Stimulated activated naive B cell treated with anti-CD40 and anti-IgM and Interleukin-4, amounts not matched to agents 10 μg/mL and 1 μg/mL and 100 μg/mL, for 72 hours (primary cell): ENCODE results near the gene KIF1A.

Experiments
- ATAC-seq, 2 donors: fragments of 150-1000 bp; cut with Tn5 transposase; replicated peaks; 2 replicates each; pipeline ENCODE4 v1.10.0; 2021; ENCODE audit warnings: moderate library complexity in 1 of 2
- DNase-seq: peaks from one replicate; pipeline ENCODE4 v3.0.0; 2021
- H3K27ac Mint-ChIP-seq: one replicate; pipeline ENCODE4 v1.8.0; 2022; ENCODE audit warnings: mild to moderate bottlenecking, mixed read lengths
- H3K27me3 Mint-ChIP-seq, 2 donors: one replicate each; pipeline ENCODE4 v1.8.0; 2022; ENCODE audit warnings: mixed read lengths in 2 of 2
- H3K36me3 Mint-ChIP-seq, 2 donors: one replicate each; pipeline ENCODE4 v1.8.0; 2022; ENCODE audit warnings: mixed read lengths in 2 of 2, mild to moderate bottlenecking in 1 of 2
- H3K4me1 Mint-ChIP-seq, 2 donors: one replicate each; pipeline ENCODE4 v1.8.0; 2022; ENCODE audit warnings: mixed read lengths in 2 of 2, mild to moderate bottlenecking in 1 of 2
- H3K4me3 Mint-ChIP-seq, 2 donors: one replicate each; pipeline ENCODE4 v1.8.0; 2022; ENCODE audit warnings: mild to moderate bottlenecking in 2 of 2, mixed read lengths in 2 of 2, moderate library complexity in 1 of 2
- H3K9me3 Mint-ChIP-seq, 2 donors: one replicate each; pipeline ENCODE4 v1.8.0; 2022; ENCODE audit warnings: mixed read lengths in 2 of 2, mild to moderate bottlenecking in 1 of 2

The KIF1A gene, protein sequence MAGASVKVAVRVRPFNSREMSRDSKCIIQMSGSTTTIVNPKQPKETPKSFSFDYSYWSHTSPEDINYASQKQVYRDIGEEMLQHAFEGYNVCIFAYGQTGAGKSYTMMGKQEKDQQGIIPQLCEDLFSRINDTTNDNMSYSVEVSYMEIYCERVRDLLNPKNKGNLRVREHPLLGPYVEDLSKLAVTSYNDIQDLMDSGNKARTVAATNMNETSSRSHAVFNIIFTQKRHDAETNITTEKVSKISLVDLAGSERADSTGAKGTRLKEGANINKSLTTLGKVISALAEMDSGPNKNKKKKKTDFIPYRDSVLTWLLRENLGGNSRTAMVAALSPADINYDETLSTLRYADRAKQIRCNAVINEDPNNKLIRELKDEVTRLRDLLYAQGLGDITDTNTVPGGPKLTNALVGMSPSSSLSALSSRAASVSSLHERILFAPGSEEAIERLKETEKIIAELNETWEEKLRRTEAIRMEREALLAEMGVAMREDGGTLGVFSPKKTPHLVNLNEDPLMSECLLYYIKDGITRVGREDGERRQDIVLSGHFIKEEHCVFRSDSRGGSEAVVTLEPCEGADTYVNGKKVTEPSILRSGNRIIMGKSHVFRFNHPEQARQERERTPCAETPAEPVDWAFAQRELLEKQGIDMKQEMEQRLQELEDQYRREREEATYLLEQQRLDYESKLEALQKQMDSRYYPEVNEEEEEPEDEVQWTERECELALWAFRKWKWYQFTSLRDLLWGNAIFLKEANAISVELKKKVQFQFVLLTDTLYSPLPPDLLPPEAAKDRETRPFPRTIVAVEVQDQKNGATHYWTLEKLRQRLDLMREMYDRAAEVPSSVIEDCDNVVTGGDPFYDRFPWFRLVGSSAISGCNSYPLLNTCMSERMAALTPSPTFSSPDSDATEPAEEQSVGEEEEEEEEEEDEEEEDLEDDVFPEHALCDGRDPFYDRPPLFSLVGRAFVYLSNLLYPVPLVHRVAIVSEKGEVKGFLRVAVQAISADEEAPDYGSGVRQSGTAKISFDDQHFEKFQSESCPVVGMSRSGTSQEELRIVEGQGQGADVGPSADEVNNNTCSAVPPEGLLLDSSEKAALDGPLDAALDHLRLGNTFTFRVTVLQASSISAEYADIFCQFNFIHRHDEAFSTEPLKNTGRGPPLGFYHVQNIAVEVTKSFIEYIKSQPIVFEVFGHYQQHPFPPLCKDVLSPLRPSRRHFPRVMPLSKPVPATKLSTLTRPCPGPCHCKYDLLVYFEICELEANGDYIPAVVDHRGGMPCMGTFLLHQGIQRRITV (N-terminal part only)

DNA sequence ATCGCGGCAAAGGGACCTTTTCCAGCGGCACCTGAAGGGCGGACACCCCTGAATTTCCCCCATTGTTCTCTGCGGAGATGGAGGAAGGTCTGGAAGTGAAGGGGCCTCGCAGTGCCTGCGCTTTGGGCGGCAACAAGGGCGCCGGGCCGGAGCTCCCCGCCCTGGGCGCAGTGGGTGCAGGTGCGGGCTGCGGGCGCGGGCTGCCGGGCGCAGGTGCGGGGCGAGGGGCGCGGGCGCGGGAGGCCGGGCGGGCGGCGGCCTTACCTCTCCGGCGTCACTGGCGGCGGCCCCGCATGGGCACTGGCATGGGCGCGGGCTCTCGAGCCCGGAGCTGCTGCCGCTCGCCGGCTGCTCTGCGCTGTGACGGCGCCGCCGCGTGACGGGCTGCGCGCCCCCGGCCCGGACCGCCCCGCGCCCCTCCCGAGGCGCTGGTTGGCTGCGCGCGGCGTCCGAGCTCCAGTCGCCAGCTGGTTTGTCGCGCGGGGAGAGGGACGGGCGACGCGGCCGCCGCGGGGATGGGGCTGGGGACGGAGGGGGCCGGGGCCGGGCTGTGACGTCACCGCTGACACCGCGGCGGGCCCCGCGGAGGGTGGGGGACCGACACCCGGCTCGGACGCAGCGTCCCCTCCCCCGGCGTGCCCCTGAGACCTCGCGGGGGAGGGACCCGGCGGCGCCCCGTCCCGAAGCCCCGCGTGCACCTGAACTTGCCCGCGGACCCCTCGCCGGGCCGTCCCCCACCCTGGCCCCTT is at the start of gene KIF1A:
Gene KIF1A, minus strand, starts transcription at position 362 of the 749 bp plus-strand sequence. CDS start 22,467 bp downstream, outside the sequence.
- H3K27me3 Mint-ChIP-seq: peaks cover 62 to 78% of the 10 kb centered on the region in 2 donors
- peaks cover 5 to 8% of the 10 kb centered on the region in 2 donors for H3K9me3 Mint-ChIP-seq
- H3K36me3 Mint-ChIP-seq: peaks cover 4 to 6% of the 10 kb centered on the region in 2 donors
- DNase-seq (no peak), ATAC-seq (peak in 1 of 2 donors; percentile 24)
- H3K27ac Mint-ChIP-seq: no peak within 1 kb of the TSS
- peak within 1 kb of the TSS; percentile 66 to 71 for H3K4me3 Mint-ChIP-seq
- H3K4me1 Mint-ChIP-seq: peaks cover 12 to 15% of the 10 kb centered on the region in 2 donors

DNA sequence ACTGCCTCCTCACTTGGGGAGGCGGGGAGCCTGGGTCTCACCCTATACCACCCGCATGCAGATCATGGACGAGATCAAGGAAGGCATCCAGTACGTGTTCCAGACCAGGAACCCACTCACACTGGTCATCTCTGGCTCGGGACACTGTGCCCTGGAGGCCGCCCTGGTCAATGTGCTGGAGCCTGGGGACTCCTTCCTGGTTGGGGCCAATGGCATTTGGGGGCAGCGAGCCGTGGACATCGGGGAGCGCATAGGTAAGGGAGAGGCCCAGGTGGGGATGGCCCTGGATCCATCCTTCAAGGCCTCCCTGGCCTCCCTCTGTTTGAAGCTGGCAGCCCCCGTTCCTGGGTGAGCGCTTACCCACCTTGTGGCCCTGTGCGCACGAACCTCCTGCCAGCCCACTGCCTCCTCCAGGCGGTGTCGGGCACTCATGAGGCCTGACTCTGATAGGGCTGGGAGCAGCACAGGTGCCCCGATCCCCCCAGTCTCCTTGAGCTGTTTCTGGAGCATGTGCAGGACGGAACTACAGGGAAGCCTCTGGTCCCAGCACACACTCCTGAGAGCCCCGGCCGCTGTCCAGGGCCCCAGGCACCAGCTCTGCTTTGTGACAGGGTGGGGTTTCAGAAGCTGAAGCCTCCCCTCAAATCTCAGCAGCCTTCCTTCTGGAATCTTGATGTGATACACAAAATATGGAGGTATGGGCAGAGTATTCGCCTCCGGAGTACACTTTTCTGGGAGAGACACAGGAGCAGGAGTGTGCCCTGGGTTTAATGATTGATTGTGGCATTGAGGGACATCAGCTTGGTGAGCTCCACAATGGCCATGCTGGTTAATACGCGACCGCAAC is 49.3 kb upstream of the KIF1A start:
- H3K36me3 Mint-ChIP-seq: no peaks in the 10 kb centered on the region
- no peak overlapping the region for H3K27ac Mint-ChIP-seq
- no peaks in the 10 kb centered on the region for H3K9me3 Mint-ChIP-seq
- DNase-seq: no peak
- H3K4me1 Mint-ChIP-seq: peaks cover 0 to 3% of the 10 kb centered on the region in 2 donors
- peaks cover 6 to 25% of the 10 kb centered on the region in 2 donors for H3K27me3 Mint-ChIP-seq
- no peak overlapping the region for H3K4me3 Mint-ChIP-seq
- ATAC-seq: no peak

DNA sequence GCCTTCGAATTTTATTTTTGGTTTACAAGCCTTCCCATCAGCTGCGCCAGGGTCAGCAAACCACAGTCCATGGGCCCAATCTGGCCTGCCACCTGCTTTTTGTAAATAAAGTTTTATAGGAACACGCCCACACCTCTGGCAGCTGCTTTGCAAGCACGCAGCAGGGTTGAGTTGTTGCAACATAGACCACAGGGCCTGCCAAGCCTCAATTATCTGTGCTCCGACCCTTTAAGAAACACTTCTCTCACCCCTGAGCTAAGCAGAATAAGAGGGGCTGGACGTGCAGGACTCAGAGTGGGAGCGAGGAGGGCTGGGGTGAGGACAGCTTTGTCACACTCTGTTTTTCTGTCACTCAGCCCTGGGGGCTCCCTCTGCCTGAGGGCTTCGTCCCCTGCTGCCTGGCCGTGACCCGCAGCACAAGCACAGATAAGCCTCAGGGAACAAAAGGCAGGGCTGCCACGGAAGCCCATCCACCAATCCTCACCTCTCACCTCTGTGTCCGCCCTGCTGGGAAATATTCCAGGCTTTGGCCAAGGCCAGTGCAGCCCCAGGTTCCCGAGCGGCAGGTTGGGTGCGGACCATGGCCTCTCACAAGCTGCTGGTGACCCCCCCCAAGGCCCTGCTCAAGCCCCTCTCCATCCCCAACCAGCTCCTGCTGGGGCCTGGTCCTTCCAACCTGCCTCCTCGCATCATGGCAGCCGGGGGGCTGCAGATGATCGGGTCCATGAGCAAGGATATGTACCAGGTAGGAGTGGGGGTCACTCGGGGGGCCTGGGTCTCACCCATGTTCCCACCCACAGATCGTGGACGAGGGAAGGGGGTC is 48.5 kb upstream of the KIF1A start, which contains the start of gene AGXT:
Gene AGXT, plus strand, starts transcription at position 539 of the 823 bp plus-strand sequence. Its CDS starts 42 bp downstream, at position 581.
- Mint-ChIP-seq H3K36me3 (no peaks in the 10 kb centered on the region), H3K9me3 (no peaks in the 10 kb centered on the region), H3K27me3 (peaks cover 6 to 25% of the 10 kb centered on the region in 2 donors), H3K27ac (no peak within 1 kb of the TSS), H3K4me1 (peaks cover 0 to 3% of the 10 kb centered on the region in 2 donors), H3K4me3 (no peak within 1 kb of the TSS)
- ATAC-seq (no peak), DNase-seq (no peak)

DNA sequence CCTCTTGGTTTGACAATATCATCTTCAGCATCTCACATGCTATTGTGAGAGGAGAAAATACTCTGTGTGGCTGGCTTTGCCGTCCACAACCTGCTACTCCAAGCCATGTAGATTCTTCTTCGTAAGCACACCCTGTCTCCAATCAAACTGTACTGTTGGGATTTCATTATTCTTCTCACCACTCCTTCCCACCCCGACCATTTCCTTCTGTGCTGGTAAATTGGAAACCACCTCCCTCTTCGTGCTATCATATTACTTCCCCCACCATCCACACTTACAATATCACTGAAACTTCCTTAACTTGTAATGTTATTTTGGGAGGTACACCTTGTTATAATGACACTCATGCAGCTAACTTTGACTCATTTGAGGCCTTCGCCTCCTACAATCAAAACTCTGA is 45.4 kb upstream of the KIF1A start:
- no peak for DNase-seq
- no peak for ATAC-seq
- H3K4me1 Mint-ChIP-seq: peaks cover 0 to 3% of the 10 kb centered on the region in 2 donors
- no peaks in the 10 kb centered on the region for H3K9me3 Mint-ChIP-seq
- H3K27ac Mint-ChIP-seq: no peak overlapping the region
- H3K27me3 Mint-ChIP-seq: peaks cover 6 to 16% of the 10 kb centered on the region in 2 donors
- no peak overlapping the region for H3K4me3 Mint-ChIP-seq
- H3K36me3 Mint-ChIP-seq: no peaks in the 10 kb centered on the region

DNA sequence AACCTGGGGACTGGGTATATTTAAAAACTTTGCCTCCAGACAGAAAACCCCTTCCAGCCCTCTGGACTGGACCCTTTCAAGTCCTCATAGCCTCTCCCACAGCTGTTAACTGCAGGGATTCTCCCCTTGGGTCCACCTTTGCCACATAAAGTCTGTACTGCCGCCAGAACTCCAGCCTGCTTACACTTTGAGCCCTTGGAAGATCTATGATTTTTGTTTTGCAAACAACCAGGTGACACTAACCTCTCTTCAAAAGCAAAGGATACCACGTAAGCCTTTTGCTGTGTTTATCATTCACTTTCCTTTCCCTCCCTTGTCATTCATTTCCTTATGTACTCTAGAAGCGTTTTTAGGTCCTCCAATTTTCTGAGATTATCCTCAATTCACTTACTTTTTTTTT is 44.5 kb upstream of the KIF1A start:
- Mint-ChIP-seq H3K4me1 (peaks cover 0 to 3% of the 10 kb centered on the region in 2 donors), H3K36me3 (no peaks in the 10 kb centered on the region), H3K9me3 (no peaks in the 10 kb centered on the region), H3K27ac (no peak overlapping the region), H3K27me3 (peaks cover 8 to 14% of the 10 kb centered on the region in 2 donors), H3K4me3 (no peak overlapping the region)
- ATAC-seq: no peak
- DNase-seq: no peak

DNA sequence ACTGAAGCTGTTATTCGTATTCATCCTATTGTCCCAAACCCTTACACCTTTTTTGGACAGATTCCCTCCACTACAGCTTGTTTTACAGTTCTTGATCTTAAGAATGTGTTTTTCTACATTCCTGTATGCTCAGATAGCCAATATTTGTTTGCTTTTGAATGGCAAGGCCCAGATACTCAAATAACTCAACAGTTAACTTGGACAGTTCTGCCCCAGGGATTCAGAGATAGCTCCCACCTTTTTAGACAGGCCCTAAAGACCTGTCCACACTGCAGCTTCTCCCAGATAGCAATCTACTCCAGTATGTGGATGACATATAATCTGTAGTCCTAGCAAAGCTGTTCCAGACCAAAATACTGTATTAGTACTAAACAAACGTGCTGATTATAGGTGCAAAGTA is 41.5 kb upstream of the KIF1A start:
- ATAC-seq: no peak

DNA sequence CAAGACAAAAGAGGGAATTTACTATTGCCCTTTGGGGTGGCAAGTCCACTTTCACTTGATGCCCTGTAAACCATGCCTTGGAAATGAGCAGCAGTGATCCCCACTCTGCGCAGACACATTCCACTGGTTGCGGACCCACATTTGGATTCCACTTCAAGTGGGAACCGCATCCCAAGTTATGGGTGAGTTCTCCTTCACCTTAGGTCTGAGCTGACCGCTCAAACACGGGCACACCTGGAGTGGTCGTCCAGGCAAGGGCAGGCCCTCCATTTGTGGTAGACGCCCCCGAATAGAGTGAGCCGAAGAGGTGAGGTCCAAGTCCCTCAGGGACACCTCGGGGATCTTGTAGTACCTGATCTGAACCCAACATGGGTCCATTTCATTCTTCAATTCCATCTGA is 38.9 kb upstream of the KIF1A start:
- DNase-seq (no peak), ATAC-seq (no peak)
- Mint-ChIP-seq H3K36me3 (peaks cover 0 to 3% of the 10 kb centered on the region in 2 donors), H3K4me3 (no peak overlapping the region), H3K9me3 (peaks cover 3 to 4% of the 10 kb centered on the region in 2 donors), H3K27me3 (peaks cover 9 to 26% of the 10 kb centered on the region in 2 donors), H3K27ac (no peak overlapping the region), H3K4me1 (no peaks in the 10 kb centered on the region)

More for the DNA sequence above, 41.5 kb upstream of the KIF1A start:
- no peaks in the 10 kb centered on the region for H3K36me3 Mint-ChIP-seq
- H3K9me3 Mint-ChIP-seq: no peaks in the 10 kb centered on the region
- peaks cover 0 to 3% of the 10 kb centered on the region in 2 donors for H3K4me1 Mint-ChIP-seq
- no peak overlapping the region for H3K27ac Mint-ChIP-seq
- H3K4me3 Mint-ChIP-seq: no peak overlapping the region
- no peak for DNase-seq
- H3K27me3 Mint-ChIP-seq: peaks cover 15 to 22% of the 10 kb centered on the region in 2 donors

DNA sequence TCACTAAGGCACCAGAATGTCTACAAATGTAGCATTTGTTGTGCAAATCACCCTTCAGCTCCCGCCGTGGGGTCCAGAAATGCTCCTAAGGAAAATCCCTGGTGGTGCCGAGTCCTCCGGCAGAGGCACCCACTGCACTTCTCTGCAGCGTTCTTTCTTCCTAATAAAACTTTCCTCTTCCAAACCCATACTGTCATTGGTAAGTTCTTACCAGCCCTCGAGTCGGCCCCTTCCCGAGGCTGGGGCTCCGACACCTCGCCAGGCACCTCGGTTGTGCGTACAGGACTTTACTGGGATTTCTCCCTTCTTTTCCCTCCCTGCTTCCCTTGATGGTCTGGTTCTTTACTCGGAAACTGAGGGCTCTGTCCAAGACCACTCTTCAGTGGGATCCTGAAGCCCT is 38.3 kb upstream of the KIF1A start:
- DNase-seq: no peak
- H3K4me3 Mint-ChIP-seq: no peak overlapping the region
- H3K27me3 Mint-ChIP-seq: peaks cover 9 to 26% of the 10 kb centered on the region in 2 donors
- no peaks in the 10 kb centered on the region for H3K4me1 Mint-ChIP-seq
- peaks cover 0 to 3% of the 10 kb centered on the region in 2 donors for H3K36me3 Mint-ChIP-seq
- no peak for ATAC-seq
- no peak overlapping the region for H3K27ac Mint-ChIP-seq
- peaks cover 4 to 8% of the 10 kb centered on the region in 2 donors for H3K9me3 Mint-ChIP-seq

DNA sequence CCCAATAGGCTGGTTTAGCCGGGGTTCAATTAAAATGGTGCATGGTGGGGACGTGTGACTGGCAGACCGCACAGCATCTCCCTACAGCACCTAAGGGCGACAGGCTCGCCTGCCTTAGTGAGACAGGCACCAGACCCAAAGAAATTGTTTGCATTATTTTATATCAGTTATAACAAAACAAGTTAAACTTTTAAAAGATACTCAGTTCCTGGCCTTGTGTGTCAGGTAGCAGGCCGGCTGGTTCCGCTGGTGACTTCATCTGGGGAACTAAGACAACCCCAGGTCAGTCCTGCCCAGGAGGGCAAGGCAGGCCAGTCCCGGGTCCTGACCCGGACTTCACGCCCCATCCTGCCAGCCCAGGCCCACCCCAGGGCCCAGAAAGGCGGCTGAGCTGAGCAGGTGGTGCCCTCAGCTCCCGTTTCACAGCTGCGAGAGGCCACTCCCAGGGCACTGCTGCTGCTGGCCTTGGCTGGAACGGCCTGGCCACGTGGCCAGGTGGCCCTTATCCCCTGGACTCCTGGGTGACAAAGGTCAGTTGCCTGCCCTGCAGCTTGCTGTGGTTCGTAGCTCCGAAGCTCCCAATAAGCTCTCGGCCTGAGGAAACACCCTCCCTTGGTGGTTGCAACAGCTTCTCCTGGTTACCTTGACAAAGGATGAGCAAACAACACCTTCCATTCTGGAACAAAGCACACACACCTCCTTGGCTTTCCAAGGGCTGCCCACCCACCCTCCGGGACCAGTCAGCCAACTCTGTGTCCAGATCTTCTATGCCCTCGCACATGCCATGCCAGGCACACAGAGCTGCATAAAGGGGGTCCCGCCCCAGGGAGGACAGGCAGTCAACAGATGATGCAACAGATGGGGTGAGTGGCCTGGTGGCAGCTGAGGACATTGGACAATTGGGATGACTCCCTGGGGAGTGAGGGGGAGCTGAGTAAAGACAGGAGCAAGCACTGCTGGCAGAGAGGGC is 37.3 kb upstream of the KIF1A start:
- Mint-ChIP-seq H3K27ac (no peak overlapping the region), H3K4me1 (no peaks in the 10 kb centered on the region)
- DNase-seq: no peak

DNA sequence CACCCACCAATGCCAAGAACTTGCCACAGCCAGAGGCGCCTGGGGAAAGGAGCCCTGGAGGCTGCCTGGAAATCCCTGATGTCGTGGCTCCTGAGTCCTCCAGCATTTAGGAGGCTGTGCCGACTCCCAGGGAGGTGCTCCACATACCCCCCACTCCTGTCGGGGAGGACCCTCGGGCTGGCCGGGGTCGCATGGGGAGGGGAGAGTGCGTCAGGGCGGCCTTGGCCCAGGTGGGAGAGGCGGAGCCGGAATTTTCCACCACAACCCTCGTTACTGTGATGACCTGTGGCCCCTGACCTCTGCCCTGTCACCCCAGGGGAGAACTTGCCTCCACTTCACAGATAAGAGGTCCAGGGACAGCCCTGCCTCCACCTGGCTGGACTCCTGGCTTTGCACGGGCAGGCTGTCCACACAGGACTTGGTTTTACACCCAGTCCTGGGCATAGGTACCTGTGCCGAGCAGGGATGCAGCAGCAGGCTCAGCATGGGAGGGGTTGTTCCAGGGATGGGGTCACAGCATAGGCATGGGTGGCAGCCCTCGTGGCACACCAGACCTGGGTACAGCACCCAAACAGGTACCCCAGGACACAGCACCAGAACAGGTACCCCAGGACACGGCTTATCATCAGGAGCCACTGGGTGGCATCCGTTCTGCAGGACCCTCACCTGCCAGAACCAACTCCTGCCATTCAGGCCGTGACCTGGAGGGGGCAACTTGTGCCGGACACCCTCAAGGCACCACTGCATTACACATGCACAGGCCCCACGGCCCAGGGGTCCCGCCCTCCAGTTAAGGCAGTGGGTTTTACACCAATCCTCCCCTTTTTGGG is 36.3 kb upstream of the KIF1A start:
- Mint-ChIP-seq H3K9me3 (peaks cover 4 to 8% of the 10 kb centered on the region in 2 donors), H3K36me3 (peaks cover 0 to 3% of the 10 kb centered on the region in 2 donors), H3K27me3 (peaks cover 16 to 38% of the 10 kb centered on the region in 2 donors), H3K27ac (no peak overlapping the region), H3K4me1 (no peaks in the 10 kb centered on the region), H3K4me3 (no peak overlapping the region)
- ATAC-seq (peak in 1 of 2 donors; percentile 33), DNase-seq (no peak)

More for the DNA sequence above, 37.3 kb upstream of the KIF1A start:
- Mint-ChIP-seq H3K4me3 (no peak overlapping the region), H3K27me3 (peaks cover 11 to 30% of the 10 kb centered on the region in 2 donors), H3K36me3 (peaks cover 0 to 3% of the 10 kb centered on the region in 2 donors), H3K9me3 (peaks cover 4 to 8% of the 10 kb centered on the region in 2 donors)
- no peak for ATAC-seq
